ENCODE results near the gene WDFY4. TPM values are rescaled to one million over a fixed set of nuclear protein-coding genes. Genes with fewer than 3 reads are reported as not detected.

WDFY4 gene
- total RNA-seq, 1 experiment from 2014 or later = not detected

DNA sequence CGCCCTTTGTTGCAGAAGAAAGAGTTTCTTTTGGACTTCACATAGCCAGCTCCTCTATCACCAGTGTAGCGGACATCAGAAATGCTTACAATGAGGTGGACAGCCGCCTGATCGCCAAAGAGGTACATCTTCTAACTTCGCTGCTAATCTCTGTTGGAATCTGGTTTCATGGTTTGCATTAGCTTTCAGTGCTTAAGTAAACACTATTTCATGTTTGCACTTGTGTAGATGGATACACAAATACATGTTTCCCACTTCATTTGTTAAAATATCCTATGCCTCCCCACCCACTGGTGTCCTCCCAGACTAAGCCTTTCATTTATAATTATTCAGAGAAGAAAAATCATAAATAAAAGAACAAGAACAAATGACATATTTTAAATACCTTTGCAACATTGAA lies 103.9 kb downstream of the WDFY4 start:
- Mint-ChIP-seq H3K27me3 (ENCODE audit: low read depth) (peaks cover 19% of the 10 kb centered on the region), H3K4me1 (no peaks in the 10 kb centered on the region), H3K9me3 (no peaks in the 10 kb centered on the region), H3K4me3 (no peak overlapping the region), H3K36me3 (ENCODE audit: insufficient read depth in 1 of 3, low read depth in 3 of 3) (no peaks in the 10 kb centered on the region), H3K27ac (no peak overlapping the region)
- H2BK15ac ChIP-seq (ENCODE audit: low read depth, low read length) = no peak overlapping the region
- no peak overlapping the region for H2BK120ac ChIP-seq (ENCODE audit: low read depth, low read length, poor library complexity, severe bottlenecking)
- TF ChIP-seq, protein P1, sequence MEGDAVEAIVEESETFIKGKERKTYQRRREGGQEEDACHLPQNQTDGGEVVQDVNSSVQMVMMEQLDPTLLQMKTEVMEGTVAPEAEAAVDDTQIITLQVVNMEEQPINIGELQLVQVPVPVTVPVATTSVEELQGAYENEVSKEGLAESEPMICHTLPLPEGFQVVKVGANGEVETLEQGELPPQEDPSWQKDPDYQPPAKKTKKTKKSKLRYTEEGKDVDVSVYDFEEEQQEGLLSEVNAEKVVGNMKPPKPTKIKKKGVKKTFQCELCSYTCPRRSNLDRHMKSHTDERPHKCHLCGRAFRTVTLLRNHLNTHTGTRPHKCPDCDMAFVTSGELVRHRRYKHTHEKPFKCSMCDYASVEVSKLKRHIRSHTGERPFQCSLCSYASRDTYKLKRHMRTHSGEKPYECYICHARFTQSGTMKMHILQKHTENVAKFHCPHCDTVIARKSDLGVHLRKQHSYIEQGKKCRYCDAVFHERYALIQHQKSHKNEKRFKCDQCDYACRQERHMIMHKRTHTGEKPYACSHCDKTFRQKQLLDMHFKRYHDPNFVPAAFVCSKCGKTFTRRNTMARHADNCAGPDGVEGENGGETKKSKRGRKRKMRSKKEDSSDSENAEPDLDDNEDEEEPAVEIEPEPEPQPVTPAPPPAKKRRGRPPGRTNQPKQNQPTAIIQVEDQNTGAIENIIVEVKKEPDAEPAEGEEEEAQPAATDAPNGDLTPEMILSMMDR (conservative IDR thresholded peaks at IDR 0.05) = no peak
- no peaks in the 10 kb centered on the region for H4K20me1 ChIP-seq (ENCODE audit: control insufficient read depth, insufficient read depth, insufficient read length)
- DNase-seq = no peak
- no peak overlapping the region for H3K56ac ChIP-seq (ENCODE audit: insufficient read length, low read depth, low read length)
- no CpG with 5 or more reads among the region's 5 CpGs for WGBS (ENCODE audit: extremely low coverage, insufficient read length, low lambda C conversion rate)
- H3K79me2 ChIP-seq (ENCODE audit: insufficient read depth, low read length) = no peaks in the 10 kb centered on the region
- no peak overlapping the region for H4K5ac ChIP-seq (ENCODE audit: insufficient read length, low read depth, low read length)
- H2AFZ ChIP-seq (ENCODE audit: low read length) = no peak overlapping the region
- no peak overlapping the region for H2BK12ac ChIP-seq (ENCODE audit: insufficient read length, low read depth, low read length)
- H3K4me2 ChIP-seq (ENCODE audit: insufficient read depth, insufficient read length, low read length) = no peak overlapping the region
- no peak overlapping the region for H3K4ac ChIP-seq (ENCODE audit: low read depth, low read length)
- no peak overlapping the region for H3K23ac ChIP-seq (ENCODE audit: insufficient read length, low read depth, low read length)
- H3K9me3 ChIP-seq (ENCODE audit: control insufficient read depth, low read depth, low read length) = no peaks in the 10 kb centered on the region
- no peak overlapping the region for H3K18ac ChIP-seq (ENCODE audit: insufficient read length, low read depth, low read length)
- H3T11ph ChIP-seq (ENCODE audit: low read length) = no peak overlapping the region
- H2AK5ac ChIP-seq (ENCODE audit: insufficient read length, low read length) = no peak overlapping the region
- 0 out of 2 replicates have a peak, but pooled peaks cover 2% of the 10 kb centered on the region for H3K27me3 ChIP-seq (ENCODE audit: insufficient read depth, low read length)
- no peak overlapping the region for H3K14ac ChIP-seq (ENCODE audit: insufficient read depth, low read length)
- no peak overlapping the region for H2BK5ac ChIP-seq (ENCODE audit: insufficient read length, low read length)
- no peaks in the 10 kb centered on the region for H3K23me2 ChIP-seq (ENCODE audit: insufficient read length, low read depth, low read length, poor library complexity, severe bottlenecking)
- H4K91ac ChIP-seq (ENCODE audit: insufficient read length, low read depth, low read length) = no peak overlapping the region
- H3K4me1 ChIP-seq (ENCODE audit: insufficient read depth, low read length) = no peaks in the 10 kb centered on the region
- H3K27ac ChIP-seq (ENCODE audit: insufficient read length, low read depth, low read length) = no peak overlapping the region
- H3K79me1 ChIP-seq (ENCODE audit: insufficient read depth, low read depth, low read length, poor library complexity, severe bottlenecking) = no peaks in the 10 kb centered on the region
- no peak overlapping the region for H2BK20ac ChIP-seq (ENCODE audit: low read depth, low read length, poor library complexity, severe bottlenecking)
- H3K9ac ChIP-seq (ENCODE audit: extremely low read depth, insufficient read length, low read length) = no peak overlapping the region
- no peak overlapping the region for H4K8ac ChIP-seq (replicated peaks; ENCODE audit: insufficient read length, low read depth, low read length)

Data from H9 (cell line).